SJSA1 (cell line): ENCODE measurements around the gene TAF4. TPM values are rescaled to one million over a fixed set of nuclear protein-coding genes. Genes with fewer than 3 reads are reported as not detected.

Source experiments
- DNase-seq, 2 experiments: peaks; one replicate each; pipeline ENCODE4 v3.0.0-alpha.2; 2015 to 2020; ENCODE audit warnings: low spot score in 2 of 2, low read depth in 1 of 2
- H3K27ac ChIP-seq: fragments of 250-450 bp; sonication (Bioruptor Pico); 2 replicates; pipeline ENCODE4 v1.5.1; 2020; ENCODE audit warnings: mild to moderate bottlenecking, moderate library complexity
- H3K27me3 ChIP-seq: fragments of 250-450 bp; sonication (Bioruptor Pico); replicated peaks from 2 replicates; pipeline ENCODE4 v1.5.1; 2020; ENCODE audit warnings: mild to moderate bottlenecking, moderate library complexity
- H3K36me3 ChIP-seq: fragments of 250-450 bp; sonication (Bioruptor Pico); 2 replicates; pipeline ENCODE4 v1.5.1; 2020; ENCODE audit warnings: mild to moderate bottlenecking
- H3K4me1 ChIP-seq: fragments of 250-450 bp; sonication (Bioruptor Pico); replicated peaks from 2 replicates; pipeline ENCODE4 v1.6.1; 2021; ENCODE audit warnings: mild to moderate bottlenecking
- H3K4me3 ChIP-seq: fragments of 250-450 bp; sonication (Bioruptor Pico); 2 replicates; pipeline ENCODE4 v1.5.1; 2020; ENCODE audit warnings: mild to moderate bottlenecking
- H3K9me3 ChIP-seq: fragments of 250-450 bp; sonication (Bioruptor Pico); replicated peaks from 2 replicates; pipeline ENCODE4 v1.5.1; 2020; ENCODE audit warnings: mild to moderate bottlenecking
- total RNA-seq: library from RNA; depleted of rRNA; stranded (reverse); fragments of >200 nt; shearing (Covaris generic); gene quantifications from 2 replicates; pipeline ENCODE4 v1.2.3, GENCODE V29; 2014

The TAF4 gene
- total RNA-seq, 1 experiment from 2014 or later, result 7.1 TPM

DNA sequence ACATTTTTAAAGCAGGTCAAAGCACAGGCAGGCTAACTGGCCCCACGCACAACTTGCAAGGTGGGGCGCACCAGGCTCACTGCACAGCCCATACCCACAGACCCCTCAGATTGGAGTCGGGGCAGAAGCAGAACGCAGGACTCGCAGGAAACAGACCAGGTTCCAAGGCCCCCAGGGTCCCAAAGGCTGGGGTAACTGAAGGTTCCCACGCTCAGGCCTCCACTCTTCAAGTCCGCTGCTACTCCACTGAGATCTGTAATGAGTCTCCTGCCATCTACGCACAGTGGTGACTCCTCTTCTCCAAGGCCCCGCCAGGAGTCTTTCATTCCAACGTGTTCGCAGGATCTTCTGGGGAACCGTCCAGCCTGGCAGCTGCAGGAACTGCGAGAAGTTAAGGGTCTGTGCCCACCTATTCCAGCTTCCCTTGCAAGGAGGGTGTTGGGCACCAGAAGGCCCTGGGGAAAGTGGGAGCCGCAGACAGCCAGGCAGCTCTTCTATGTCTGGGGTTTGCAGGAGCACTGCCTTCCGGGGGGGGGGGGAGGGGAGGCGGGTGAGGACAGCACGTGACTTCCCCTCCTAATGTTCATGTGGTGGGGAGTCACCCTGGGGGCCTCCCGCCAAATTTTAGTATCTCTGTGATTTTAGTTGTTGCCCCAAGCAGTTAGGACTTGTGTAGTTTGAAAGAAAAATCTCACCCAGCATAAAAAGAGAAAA, 2.0 kb upstream of the TAF4 start:
- H3K27me3 ChIP-seq, result no peaks in the 10 kb centered on the region
- H3K27ac ChIP-seq, result no peak overlapping the region
- no peak for DNase-seq
- no peak overlapping the region for H3K4me3 ChIP-seq
- H3K36me3 ChIP-seq, result peaks cover 13% of the 10 kb centered on the region
- peaks cover 17% of the 10 kb centered on the region for H3K4me1 ChIP-seq
- H3K9me3 ChIP-seq, result no peaks in the 10 kb centered on the region; the same call in 1 of the 2 replicates

- DNase-seq, result no peak
- Histone ChIP-seq H3K4me3 (peak overlapping the region; percentile 96), H3K4me1 (peaks cover 17% of the 10 kb centered on the region), H3K27ac (no peak overlapping the region), H3K27me3 (no peaks in the 10 kb centered on the region), H3K36me3 (peaks cover 13% of the 10 kb centered on the region), H3K9me3 (no peaks in the 10 kb centered on the region; the same call in 1 of the 2 replicates)
These were observed 1.3 kb upstream of the TAF4 start for GRCh38 chr20:62066983-62067433.

- DNase-seq, result peak in 1 of 2 experiments; percentile 72
- Histone ChIP-seq H3K36me3 (peaks cover 16% of the 10 kb centered on the region), H3K9me3 (no peaks in the 10 kb centered on the region; the same call in 1 of the 2 replicates), H3K27ac (peak overlapping the region; percentile 72), H3K4me3 (peak overlapping the region; percentile 96), H3K4me1 (peaks cover 17% of the 10 kb centered on the region), H3K27me3 (no peaks in the 10 kb centered on the region)
These were observed 780 bp upstream of the TAF4 start for GRCh38 chr20:62066339-62066982.

- no peaks in the 10 kb centered on the region for H3K27me3 ChIP-seq
- H3K4me1 ChIP-seq, result peaks cover 17% of the 10 kb centered on the region
- peak overlapping the region; percentile 96 for H3K4me3 ChIP-seq
- H3K27ac ChIP-seq, result no peak overlapping the region
- H3K9me3 ChIP-seq, result no peaks in the 10 kb centered on the region; the same call in 1 of the 2 replicates
- peaks cover 18% of the 10 kb centered on the region for H3K36me3 ChIP-seq
- no peak for DNase-seq
These were observed 659 bp downstream of the TAF4 start for GRCh38 chr20:62064770-62065673.

- Histone ChIP-seq H3K9me3 (no peaks in the 10 kb centered on the region; the same call in 1 of the 2 replicates), H3K36me3 (peaks cover 18% of the 10 kb centered on the region), H3K4me3 (peak overlapping the region; percentile 18), H3K27ac (no peak overlapping the region), H3K4me1 (peaks cover 17% of the 10 kb centered on the region), H3K27me3 (no peaks in the 10 kb centered on the region)
- DNase-seq, result no peak
These were observed 1.5 kb downstream of the TAF4 start for GRCh38 chr20:62063981-62064769.

- Histone ChIP-seq H3K27ac (no peak overlapping the region), H3K4me1 (peaks cover 17% of the 10 kb centered on the region), H3K36me3 (peaks cover 18% of the 10 kb centered on the region), H3K4me3 (no peak overlapping the region; the same call in 1 of the 2 replicates), H3K27me3 (no peaks in the 10 kb centered on the region), H3K9me3 (no peaks in the 10 kb centered on the region)
- no peak for DNase-seq
These were observed 2.2 kb downstream of the TAF4 start for GRCh38 chr20:62063315-62063980.

- H3K4me3 ChIP-seq, result no peak overlapping the region
- no peaks in the 10 kb centered on the region for H3K27me3 ChIP-seq
- H3K4me1 ChIP-seq, result peaks cover 17% of the 10 kb centered on the region
- no peak overlapping the region for H3K27ac ChIP-seq
- no peak for DNase-seq
- H3K36me3 ChIP-seq, result peaks cover 18% of the 10 kb centered on the region
- no peaks in the 10 kb centered on the region for H3K9me3 ChIP-seq
These were observed 2.9 kb downstream of the TAF4 start for GRCh38 chr20:62062661-62063314.

DNA sequence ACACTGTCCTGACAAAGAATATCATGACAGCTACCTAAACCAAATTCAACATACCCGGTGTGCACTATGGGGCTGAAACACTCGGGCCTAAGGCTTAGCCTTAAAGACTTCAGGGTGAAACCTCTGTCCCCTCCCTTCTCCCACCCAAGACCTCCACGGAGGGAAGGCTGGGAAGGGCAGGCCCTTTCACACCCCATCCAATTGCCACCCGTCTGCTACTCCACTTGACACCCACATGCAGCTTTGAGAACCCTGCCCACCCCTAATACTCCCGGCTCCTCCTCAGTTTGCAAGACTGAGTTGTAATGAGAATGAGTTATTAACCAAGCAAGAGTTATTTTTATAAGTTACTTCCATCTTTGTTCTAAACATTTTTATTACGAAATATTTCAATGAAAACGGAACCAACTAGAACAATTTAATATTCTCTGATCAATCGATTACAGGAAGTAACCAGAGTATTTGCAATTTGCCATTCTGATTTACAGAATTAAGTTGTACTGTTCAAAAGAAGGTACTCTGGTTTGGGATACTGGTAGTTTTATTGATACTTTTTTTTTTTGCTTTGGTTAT, 3.7 kb downstream of the TAF4 start:
- no peak overlapping the region for H3K27ac ChIP-seq
- H3K4me1 ChIP-seq, result peaks cover 14% of the 10 kb centered on the region
- no peaks in the 10 kb centered on the region for H3K27me3 ChIP-seq
- H3K4me3 ChIP-seq, result no peak overlapping the region
- no peaks in the 10 kb centered on the region for H3K9me3 ChIP-seq
- no peak for DNase-seq
- H3K36me3 ChIP-seq, result peaks cover 18% of the 10 kb centered on the region

DNA sequence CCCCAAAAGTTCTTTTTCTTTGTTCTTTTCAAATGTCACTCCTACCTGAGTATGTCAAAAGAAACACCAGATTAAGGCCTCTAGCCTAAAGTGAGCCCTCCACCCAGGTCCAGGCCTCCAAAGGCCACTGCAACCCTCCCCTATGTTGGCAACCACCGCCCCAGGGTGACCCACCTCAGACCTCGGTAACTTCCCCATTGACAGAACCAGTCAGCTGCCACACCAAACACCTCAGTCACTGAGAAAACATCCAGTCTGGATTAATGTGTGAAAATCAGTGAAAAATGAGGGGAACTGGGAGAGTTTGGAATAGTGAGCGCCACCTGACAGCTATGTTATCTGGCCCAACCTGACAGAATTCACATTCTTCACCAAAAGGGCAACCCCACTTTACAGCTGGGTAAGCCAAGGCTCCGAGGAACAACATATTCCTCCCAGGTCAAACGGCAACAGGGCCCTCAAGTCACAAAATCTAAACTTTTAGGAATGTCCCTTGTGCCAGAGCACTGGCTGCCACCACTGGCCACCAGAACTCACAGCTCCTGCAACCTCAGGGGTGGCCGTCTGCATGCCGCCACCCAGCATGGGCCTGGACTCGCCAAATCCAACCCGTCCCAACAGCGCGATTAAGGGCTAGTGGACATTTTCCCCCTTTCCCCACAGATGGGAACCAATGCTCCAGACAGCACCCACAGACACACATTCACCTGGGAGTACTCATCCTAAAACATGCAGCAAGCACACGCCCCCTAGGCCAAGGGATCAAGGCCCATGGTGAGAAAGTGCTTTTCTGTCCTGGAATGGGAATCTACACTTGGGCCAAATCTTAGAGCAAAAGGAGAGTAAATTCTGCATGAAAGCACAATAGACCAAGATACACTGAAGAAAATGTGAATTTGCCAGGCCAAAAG, 4.8 kb downstream of the TAF4 start:
- H3K36me3 ChIP-seq, result peaks cover 14% of the 10 kb centered on the region
- H3K27me3 ChIP-seq, result no peaks in the 10 kb centered on the region
- H3K27ac ChIP-seq, result no peak overlapping the region
- peaks cover 8% of the 10 kb centered on the region for H3K4me1 ChIP-seq
- H3K4me3 ChIP-seq, result no peak overlapping the region
- DNase-seq, result no peak
- no peaks in the 10 kb centered on the region for H3K9me3 ChIP-seq

GRCh38 chr20:62059920-62060630, 5.6 kb downstream of the TAF4 start:
- H3K4me3 ChIP-seq, result no peak overlapping the region
- no peaks in the 10 kb centered on the region for H3K27me3 ChIP-seq
- DNase-seq, result no peak
- H3K27ac ChIP-seq, result no peak overlapping the region
- H3K9me3 ChIP-seq, result no peaks in the 10 kb centered on the region
- peaks cover 14% of the 10 kb centered on the region for H3K36me3 ChIP-seq
- H3K4me1 ChIP-seq, result peaks cover 8% of the 10 kb centered on the region

GRCh38 chr20:62059401-62059800, 6.3 kb downstream of the TAF4 start:
- DNase-seq, result no peak
- H3K4me1 ChIP-seq, result peaks cover 7% of the 10 kb centered on the region
- H3K4me3 ChIP-seq, result no peak overlapping the region
- H3K27me3 ChIP-seq, result no peaks in the 10 kb centered on the region
- H3K27ac ChIP-seq, result no peak overlapping the region
- H3K9me3 ChIP-seq, result no peaks in the 10 kb centered on the region
- peaks cover 14% of the 10 kb centered on the region for H3K36me3 ChIP-seq
